SK-N-MC (cell line): ENCODE data around the gene CRY1.

Experiments used
- EZH2 ChIP-seq: fragments of 200-600 bp; sonication (generic); IDR thresholded peaks from one replicate; pipeline ENCODE4 v1.6.1; 2017; ENCODE audit warnings: antibody characterized with exemption
- FOXP2 ChIP-seq: optimal IDR thresholded peaks from 2 replicates; pipeline ENCODE3; 2011; ENCODE audit warnings: mild to moderate bottlenecking, moderate library complexity; ENCODE audit not compliant: insufficient read depth; ENCODE audit errors: extremely low read length, control extremely low read depth
- POLR2AphosphoS5 ChIP-seq: IDR thresholded peaks from 2 replicates; pipeline ENCODE4 v1.6.1; 2012; ENCODE audit warnings: mild to moderate bottlenecking, low read depth, low read length, borderline replicate concordance

DNA sequence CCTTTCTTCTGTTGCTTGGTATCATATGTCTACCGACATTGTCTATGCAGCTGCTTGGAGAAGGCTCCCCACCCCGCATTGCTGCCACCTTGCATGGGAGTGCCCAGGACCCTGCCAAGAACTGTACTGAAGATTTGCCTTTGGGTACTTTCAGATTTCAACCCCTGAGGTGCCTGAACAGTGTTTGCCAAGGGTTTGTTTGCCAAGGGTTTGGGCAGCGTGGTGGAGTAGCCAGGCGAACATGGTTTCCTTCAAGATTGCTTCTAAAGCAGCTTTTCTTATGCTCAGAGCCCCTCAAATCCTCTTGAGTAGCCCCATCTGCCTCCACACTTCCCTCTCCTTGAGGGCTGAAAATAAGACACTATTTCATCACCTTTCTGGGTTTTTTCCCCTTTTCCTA, 25.3 kb upstream of the CRY1 start:
- no peak for TF ChIP-seq POLR2AphosphoS5
- no peak for TF ChIP-seq EZH2
- TF ChIP-seq FOXP2, result no peak
